ENCODE measurements around the gene RADIL. TPM values are rescaled to one million over a fixed set of nuclear protein-coding genes. Genes with fewer than 3 reads are reported as not detected.

The RADIL gene
- total and polyA plus RNA-seq, 2 of the 13 experiments (the other 11 are each of a cell fraction or from before 2014, with no cell fraction given) = 0.05 to 0.09 TPM

GRCh38 chr7:4842319-4843064, 41.0 kb downstream of the RADIL start (continued):
- no peak for TF ChIP-seq MLXIP (CRISPR knock-in tag; IDR thresholded peaks at IDR 0.05; ENCODE audit: borderline replicate concordance)
- no peak for TF ChIP-seq ZNF609 (CRISPR knock-in tag; IDR thresholded peaks at IDR 0.05; ENCODE audit: borderline replicate concordance)
- no peak for TF ChIP-seq RBM39 (IDR thresholded peaks at IDR 0.05; ENCODE audit: low read depth, low read length, poor library complexity, severe bottlenecking)
- no peak for TF ChIP-seq SIN3A (IDR thresholded peaks at IDR 0.05; ENCODE audit: borderline replicate concordance, low read depth, low read length)
- no peak for TF ChIP-seq ARHGAP35 (CRISPR knock-in tag; IDR thresholded peaks at IDR 0.05; ENCODE audit: borderline replicate concordance)
- no peak for TF ChIP-seq ISL2 (CRISPR knock-in tag; IDR thresholded peaks at IDR 0.05)
- TF ChIP-seq ZNF17 (CRISPR knock-in tag; IDR thresholded peaks at IDR 0.05) = no peak
- no peak for TF ChIP-seq ASH2L (IDR thresholded peaks at IDR 0.05; ENCODE audit: insufficient read length, low read depth, low read length)
- 0 out of 2 replicates have a peak, but pooled peaks have one; percentile 28 for TF ChIP-seq TBX2 (CRISPR knock-in tag; IDR thresholded peaks at IDR 0.05; ENCODE audit: borderline replicate concordance)
- no peak for TF ChIP-seq MIER3 (CRISPR knock-in tag; IDR thresholded peaks at IDR 0.05; ENCODE audit: borderline replicate concordance)
- no peak for TF ChIP-seq RBAK (CRISPR knock-in tag; IDR thresholded peaks at IDR 0.05)
- no peak for TF ChIP-seq ZNF749 (CRISPR knock-in tag; IDR thresholded peaks at IDR 0.05; ENCODE audit: borderline replicate concordance)
- no peak for TF ChIP-seq ATF1 (CRISPR knock-in tag; IDR thresholded peaks at IDR 0.05)
- no peak for TF ChIP-seq ZNF205 (CRISPR knock-in tag; IDR thresholded peaks at IDR 0.05)
- no peak for TF ChIP-seq ARNTL (CRISPR knock-in tag; IDR thresholded peaks at IDR 0.05)
- no peak for TF ChIP-seq ZNF724P (CRISPR knock-in tag; IDR thresholded peaks at IDR 0.05; ENCODE audit: borderline replicate concordance)
- TF ChIP-seq KMT2A (CRISPR knock-in tag; IDR thresholded peaks at IDR 0.05) = no peak
- TF ChIP-seq BATF2 (CRISPR knock-in tag; IDR thresholded peaks at IDR 0.05) = no peak
- no peak for TF ChIP-seq HDAC2 (CRISPR knock-in tag; IDR thresholded peaks at IDR 0.05)
- no peak for TF ChIP-seq ZNF12 (CRISPR knock-in tag; IDR thresholded peaks at IDR 0.05)
- no peak for TF ChIP-seq XRCC5 (optimal IDR thresholded peaks at IDR 0.05; ENCODE audit: low read length)
- 0 out of 2 replicates have a peak, but pooled peaks have one; percentile 36 for TF ChIP-seq MAF1 (CRISPR knock-in tag; IDR thresholded peaks at IDR 0.05; ENCODE audit: borderline replicate concordance)
